ENCODE results near the gene AFAP1. TPM values are rescaled to one million over a fixed set of nuclear protein-coding genes. Genes with fewer than 3 reads are reported as not detected.

AFAP1 gene
- total and polyA plus RNA-seq, 2 of the 4 experiments (the other 2 are of a cell fraction) = 48.2 to 80.9 TPM

- H3K9me3 ChIP-seq (ENCODE audit: control insufficient read depth, insufficient read depth, low read length) = no peaks in the 10 kb centered on the region
- H3K9ac ChIP-seq (ENCODE audit: low read depth, low read length) = no peak overlapping the region
- H4K20me1 ChIP-seq (ENCODE audit: insufficient read depth, low read length) = no peaks in the 10 kb centered on the region; the same call in 1 of the 2 replicates
- H2AFZ ChIP-seq (replicated peaks; ENCODE audit: low read length, poor library complexity) = no peak overlapping the region
- WGBS, 2 experiments (ENCODE audit: extremely low coverage in 2 of 2, insufficient read length in 1 of 2) = 100% methylated on average over 2 of the region's 5 CpGs; no CpG with 5 or more reads in 1 of the 2 experiments
- H3K23ac ChIP-seq (ENCODE audit: low read depth, low read length) = peak overlapping the region; percentile 75; the same call in 1 of the 2 replicates
- peaks cover 47% of the 10 kb centered on the region for H3K36me3 ChIP-seq (ENCODE audit: control insufficient read depth, insufficient read depth, low read length)
- dilution Hi-C loops (cut with HindIII; ENCODE audit: low sequenced_read_pairs, unreplicated experiment) = no loop called here
- ATAC-seq (ENCODE audit: low read depth) = no peak
- H3K79me1 ChIP-seq (ENCODE audit: low read depth in 1 of 2, low read length in 2 of 2) = peaks cover 28 to 81% of the 10 kb centered on the region in 2 experiments
- TF ChIP-seq CHD1 (IDR thresholded peaks at IDR 0.05; ENCODE audit: low read depth, low read length) (no peak), ELK1 (IDR thresholded peaks at IDR 0.05; ENCODE audit: borderline replicate concordance, low read depth, low read length) (no peak), CEBPB (IDR thresholded peaks at IDR 0.05; ENCODE audit: low read depth, low read length) (no peak), SMC3 (IDR thresholded peaks at IDR 0.05; ENCODE audit: low read depth, low read length) (no peak), MAZ (IDR thresholded peaks at IDR 0.05; ENCODE audit: borderline replicate concordance, low read depth, low read length) (no peak), MAFK (IDR thresholded peaks at IDR 0.05; ENCODE audit: low read depth, low read length) (peak; percentile 33; the same call in 1 of the 2 replicates)
- peak overlapping the region; percentile 43; the same call in 1 of the 2 replicates for H3K4ac ChIP-seq (ENCODE audit: low read depth, low read length)
- H2BK20ac ChIP-seq (ENCODE audit: low read depth, low read length) = no peak overlapping the region
- H3K56ac ChIP-seq (ENCODE audit: extremely low read depth, insufficient read depth, low read length) = no peak overlapping the region
- no TSS peak for BruUV-seq (replicated peaks)
- peaks cover 27% of the 10 kb centered on the region for H3K9me1 ChIP-seq (ENCODE audit: insufficient read depth, low read length)
- DNase-seq = no peak
- peak overlapping the region; percentile 34; the same call in 1 of the 2 replicates for H3K27ac ChIP-seq (ENCODE audit: insufficient read depth, low read length)
- peaks cover 33% of the 10 kb centered on the region for H3K4me1 ChIP-seq (ENCODE audit: control insufficient read depth, insufficient read depth, low read length)
- H4K5ac ChIP-seq (ENCODE audit: low read depth, low read length) = peak overlapping the region; percentile 45; the same call in 1 of the 2 replicates
- peak overlapping the region; percentile 65 for H4K91ac ChIP-seq (ENCODE audit: insufficient read depth, low read depth, low read length)
- no peak overlapping the region for H2AK9ac ChIP-seq (replicated peaks; ENCODE audit: low read depth, low read length, poor library complexity)
- no peak overlapping the region for H2BK120ac ChIP-seq (ENCODE audit: low read depth, low read length)
- H2AK5ac ChIP-seq (ENCODE audit: low read depth, low read length) = no peak overlapping the region
- H3K18ac ChIP-seq (ENCODE audit: low read depth, low read length) = peak overlapping the region; percentile 62; the same call in 1 of the 2 replicates
- H2BK15ac ChIP-seq (ENCODE audit: low read depth, low read length) = 0 out of 3 replicates have a peak overlapping the region, but pooled peaks have one; percentile 8
- in situ Hi-C loops (cut with MboI; ENCODE audit: low sequenced_read_pairs) = no loop called here
- ChIA-PET CTCF (interaction anchor here (1.2 kb wide), 1 partner anchor 9 kb away, joined by 3 read pairs; no protein-coding TSS in a partner anchor), POLR2A (ENCODE audit: unreplicated experiment) (no interaction called here)
- no peaks in the 10 kb centered on the region for H3K27me3 ChIP-seq (ENCODE audit: control insufficient read depth, insufficient read depth, low read length)
- H3K4me2 ChIP-seq (ENCODE audit: low read depth, low read length) = no peak overlapping the region
- peak overlapping the region in 1 of 2 experiments; percentile 39; a peak in 1 of 4 replicates for H4K8ac ChIP-seq (ENCODE audit: low read depth in 2 of 2, low read length in 2 of 2)
- H2BK5ac ChIP-seq (ENCODE audit: low read depth, low read length, poor library complexity, severe bottlenecking) = peak overlapping the region; percentile 59
- H3K14ac ChIP-seq (replicated peaks; ENCODE audit: low read depth, low read length) = no peak overlapping the region; the same call in 1 of the 2 replicates
- no peak overlapping the region for H3K4me3 ChIP-seq (ENCODE audit: insufficient read depth, low read depth, low read length)
- intact Hi-C loops (cut with micrococcal nuclease) = loop anchor here (5.0 kb wide), 1 partner anchor 738 kb away; no protein-coding TSS in a partner anchor
Measured at GRCh38 chr4:7865533-7865932, 74.1 kb downstream of the AFAP1 start.

All from IMR-90 (cell line).